ENCODE data around the gene GRIPAP1.

DNA sequence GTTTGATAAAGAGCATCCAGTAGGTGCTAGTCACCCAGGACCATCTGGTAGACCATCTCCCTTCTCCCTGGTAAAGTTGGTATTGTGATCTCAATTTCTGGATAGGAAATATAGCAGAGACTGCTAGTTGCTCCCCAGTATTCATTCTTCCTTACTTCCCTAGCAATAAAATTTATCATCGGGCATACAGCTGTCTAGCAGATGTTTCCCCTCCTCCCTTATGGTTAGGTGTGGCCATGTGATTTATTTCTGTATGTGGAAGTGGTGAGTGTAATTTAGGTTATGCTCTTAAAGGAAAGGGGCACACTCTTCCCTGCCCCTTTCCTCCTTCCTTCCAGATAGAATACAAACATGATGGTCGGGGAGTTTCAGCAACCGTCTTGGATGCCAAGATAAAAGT, 18.2 kb downstream of the GRIPAP1 start:
- TF ChIP-seq POLR2AphosphoS5 (IDR thresholded peaks at IDR 0.05; ENCODE audit: low read depth, low read length) (no peak), POU2F2 (IDR thresholded peaks at IDR 0.05; ENCODE audit: low read depth, low read length) (no peak), SPI1 (IDR thresholded peaks at IDR 0.05; ENCODE audit: low read depth, low read length) (no peak)

All from GM12891 (cell line).